SIG-M5 (cell line): ENCODE data around the gene RAPGEF2.

Experiments used
- DNase-seq: peaks from one replicate; lab custom pipeline; 2025; lab: John Stamatoyannopoulos, UW

Gene RAPGEF2

DNA sequence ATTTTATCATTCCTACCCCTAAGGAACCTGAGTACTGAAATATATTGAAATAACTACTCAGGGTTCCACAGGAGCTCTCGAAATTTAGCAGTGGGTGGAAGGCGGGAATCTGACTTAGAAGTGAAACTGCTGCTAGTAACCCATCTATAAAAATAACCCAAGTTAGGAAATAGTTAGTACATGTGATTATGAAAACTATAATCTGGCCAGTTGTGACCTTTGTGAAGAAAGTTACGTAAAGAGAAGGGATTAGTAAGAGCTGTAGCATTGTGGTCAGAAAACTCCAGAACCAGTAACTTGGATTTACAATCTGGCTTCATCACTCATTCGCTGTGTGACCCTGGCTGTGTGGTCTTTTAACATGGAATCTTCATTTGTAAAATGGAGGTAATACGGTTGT lies 175.5 kb downstream of the RAPGEF2 start:
- DNase-seq, result no peak

DNA sequence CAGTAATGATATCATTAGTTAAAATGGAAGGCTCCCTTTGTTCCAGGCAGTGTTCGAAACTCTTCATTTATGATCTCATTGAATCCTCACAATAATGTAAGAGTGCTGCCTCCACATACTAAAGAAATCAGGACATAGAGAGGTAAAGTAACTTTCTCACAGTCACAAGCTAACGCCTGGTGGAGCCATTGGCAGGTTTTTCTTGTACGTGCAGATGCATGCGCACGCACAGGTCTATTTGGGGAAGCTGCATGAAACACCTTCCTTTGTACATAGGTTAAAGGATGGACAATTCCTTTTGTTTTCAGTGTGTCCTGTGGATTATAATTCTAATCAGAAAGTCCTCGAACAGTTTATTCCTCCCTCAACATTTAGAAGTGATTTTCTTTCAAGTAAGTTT lies 176.2 kb downstream of the RAPGEF2 start:
- no peak for DNase-seq

DNA sequence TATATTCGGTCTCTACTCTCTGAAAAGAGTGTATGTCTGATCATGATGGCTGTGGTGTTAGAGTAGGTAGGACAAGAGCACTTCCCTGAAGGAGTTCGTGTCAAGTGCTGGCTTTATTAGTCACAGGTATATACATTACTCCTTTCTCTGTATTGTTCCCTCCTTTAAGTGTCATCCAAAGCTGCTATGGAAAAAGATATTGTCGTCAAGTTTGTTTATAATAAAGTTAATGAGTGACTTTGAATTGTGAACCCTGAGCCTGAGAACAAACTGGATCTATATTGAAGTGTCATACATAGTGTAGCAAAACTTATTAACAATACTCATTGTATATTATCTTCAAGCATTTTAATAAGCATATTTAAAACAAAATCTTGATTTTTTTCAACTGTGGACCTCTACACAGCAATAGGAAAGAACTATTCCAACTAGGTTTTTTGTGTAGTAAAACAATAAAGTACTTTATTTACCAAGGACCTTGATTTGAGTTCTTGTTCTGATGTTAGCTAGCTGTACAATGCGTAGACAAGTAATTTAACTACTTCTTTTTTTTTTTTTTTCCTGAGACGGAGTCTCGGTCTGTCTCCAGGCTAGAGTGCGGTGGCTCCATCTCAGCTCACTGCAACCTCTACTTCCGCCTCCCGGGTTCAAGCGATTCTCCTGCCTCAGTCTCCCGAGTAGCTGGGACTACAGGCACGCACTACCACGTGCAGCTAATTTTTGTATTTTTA lies 177.7 kb downstream of the RAPGEF2 start:
- DNase-seq, result no peak

DNA sequence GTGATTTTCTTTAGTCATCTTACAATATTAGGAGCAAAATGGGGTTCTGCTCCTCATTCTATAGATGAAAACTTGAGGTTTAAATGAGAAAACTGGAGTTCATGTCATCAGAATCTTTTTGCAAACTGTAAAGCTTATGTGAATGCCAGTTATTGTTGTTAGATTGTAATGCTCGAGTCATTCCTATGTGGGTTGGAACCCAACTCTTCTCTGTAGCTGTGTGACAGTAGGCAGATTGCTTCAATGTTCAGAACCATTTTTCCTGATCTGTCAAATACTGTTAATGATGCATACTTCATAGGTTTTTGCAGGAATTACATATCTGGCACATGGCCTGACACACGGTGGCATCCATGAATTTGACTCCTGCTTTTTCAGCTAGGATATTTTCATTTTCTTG lies 178.9 kb downstream of the RAPGEF2 start:
- DNase-seq, result no peak

DNA sequence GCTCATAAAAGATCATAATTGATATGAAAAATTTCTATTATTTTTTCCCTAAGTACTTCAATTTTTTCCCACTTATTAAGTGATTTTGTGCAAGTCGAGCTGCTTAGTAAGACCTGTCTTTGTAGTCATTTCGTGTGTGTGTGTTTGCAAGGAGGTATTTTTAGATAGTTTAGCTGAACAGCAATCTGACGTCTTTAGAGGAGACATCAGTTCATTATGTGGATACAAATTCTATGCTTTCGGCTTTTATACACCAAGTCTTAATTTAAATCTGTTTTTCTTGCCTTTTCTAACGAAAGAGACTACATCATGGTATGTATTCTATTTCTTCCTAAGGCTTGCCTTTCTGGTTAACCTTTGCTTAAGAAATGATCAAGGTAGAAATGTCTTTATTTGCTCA lies 179.4 kb downstream of the RAPGEF2 start:
- DNase-seq, result no peak

DNA sequence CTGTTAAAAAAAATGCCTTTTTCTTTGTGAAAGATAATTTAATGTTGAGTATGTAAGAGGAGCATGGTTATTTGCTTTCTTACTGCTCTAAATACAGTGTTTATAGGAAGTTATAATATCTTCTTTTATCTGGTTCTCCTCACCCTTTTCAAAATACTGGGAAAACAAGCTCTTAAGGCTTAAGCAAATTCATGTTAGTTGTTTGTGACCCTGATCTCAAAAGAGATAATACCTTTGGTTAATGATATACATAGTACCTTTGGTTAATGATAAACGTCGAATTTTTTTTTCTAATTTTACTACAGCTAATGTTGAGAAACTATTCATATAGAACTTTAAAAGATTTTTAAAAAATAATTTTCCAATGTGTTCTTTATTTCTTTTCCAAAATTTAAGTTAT lies 180.1 kb downstream of the RAPGEF2 start:
- no peak for DNase-seq

DNA sequence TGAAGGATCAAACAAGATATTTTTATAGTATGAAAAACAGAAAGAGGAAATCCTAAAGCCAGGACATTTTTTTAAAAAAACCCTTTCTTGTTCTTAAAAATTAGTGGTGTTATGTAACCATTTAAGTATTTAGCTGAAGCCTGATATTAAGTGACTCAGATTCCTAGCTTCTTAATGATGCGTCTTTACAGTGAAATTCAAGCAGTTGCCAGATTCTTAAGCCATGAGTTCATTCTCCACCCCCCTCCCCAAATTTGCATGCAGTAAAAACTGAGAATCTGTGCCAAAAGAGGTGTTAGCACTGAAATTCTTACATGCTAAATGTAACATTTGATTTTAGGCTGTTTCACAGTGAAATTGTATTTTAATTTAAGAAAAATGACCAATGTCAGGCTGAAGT lies 180.8 kb downstream of the RAPGEF2 start:
- no peak for DNase-seq

DNA sequence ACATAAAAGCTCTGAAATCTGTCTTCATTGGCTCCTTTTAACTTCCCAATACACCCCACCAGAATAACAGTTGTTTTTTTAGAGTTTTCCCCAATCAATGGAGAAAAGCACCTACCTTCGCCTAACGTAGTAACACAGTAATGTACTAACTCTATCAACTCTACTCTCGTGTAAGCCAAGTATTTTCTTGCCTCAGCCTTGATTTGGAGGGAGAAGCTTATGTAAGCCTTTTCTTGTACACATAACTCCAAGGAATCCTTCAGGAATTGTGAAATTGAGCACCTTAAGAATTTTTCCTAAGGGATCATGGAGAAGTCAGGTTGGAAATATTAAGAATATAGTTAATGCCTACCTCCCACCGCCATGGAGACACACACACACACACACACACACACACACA lies 181.2 kb downstream of the RAPGEF2 start:
- no peak for DNase-seq

DNA sequence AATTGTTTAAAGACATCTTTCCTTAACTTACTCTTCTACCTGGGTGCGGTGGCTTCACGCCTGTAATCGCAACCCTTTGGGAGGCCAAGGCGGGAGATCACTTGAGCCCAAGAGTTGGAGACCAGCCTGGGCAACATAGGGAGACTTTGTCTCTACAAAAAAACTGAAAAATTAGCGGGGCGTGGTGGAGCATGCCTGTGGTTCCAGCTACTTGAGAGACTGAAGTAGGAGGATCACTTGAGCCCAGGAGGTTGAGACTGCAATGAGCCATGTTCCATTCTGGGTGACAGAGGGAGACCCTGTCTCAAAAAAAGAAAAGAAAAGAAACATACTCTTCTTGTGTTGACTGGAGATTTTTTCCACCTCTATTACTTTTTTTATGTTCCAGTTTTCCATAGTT lies 181.9 kb downstream of the RAPGEF2 start:
- DNase-seq, result no peak

DNA sequence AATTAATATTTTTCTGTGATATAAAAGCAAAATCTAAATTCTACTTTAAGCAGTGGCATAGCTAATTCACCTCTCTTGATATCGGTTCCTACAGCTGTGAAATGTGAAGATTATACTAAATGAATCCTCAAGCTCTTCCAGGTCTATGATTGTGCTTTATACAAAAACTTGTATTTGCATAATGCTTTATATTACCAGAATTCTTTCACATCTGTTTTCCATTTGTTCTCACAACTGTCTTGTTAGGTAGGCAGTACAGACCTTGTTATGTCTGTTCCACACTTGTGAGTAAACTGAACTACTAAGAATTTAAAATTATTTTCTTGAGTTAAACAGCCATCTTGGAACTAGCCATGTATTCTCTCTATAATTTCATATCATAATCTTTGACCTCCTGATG lies 184.9 kb downstream of the RAPGEF2 start:
- DNase-seq, result no peak

DNA sequence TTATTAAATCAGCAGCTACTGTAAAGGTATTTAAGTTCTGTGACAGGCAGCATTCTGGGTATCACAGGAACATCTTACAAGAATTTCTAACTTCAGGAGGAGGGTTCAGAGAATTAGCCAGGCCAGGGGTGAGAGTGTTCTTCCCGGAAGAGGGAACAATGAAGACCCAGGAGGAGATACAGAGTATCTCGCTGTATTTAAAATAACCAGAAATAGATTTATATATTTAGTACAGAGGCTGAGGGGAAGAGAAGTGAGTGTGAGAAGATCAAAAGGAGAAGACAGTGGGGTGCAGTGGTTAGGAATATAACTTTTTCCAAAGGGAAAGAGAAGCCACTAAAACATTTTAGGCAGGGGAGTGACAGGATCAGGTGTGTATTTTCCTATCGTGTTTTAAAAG lies 186.8 kb downstream of the RAPGEF2 start:
- no peak for DNase-seq

DNA sequence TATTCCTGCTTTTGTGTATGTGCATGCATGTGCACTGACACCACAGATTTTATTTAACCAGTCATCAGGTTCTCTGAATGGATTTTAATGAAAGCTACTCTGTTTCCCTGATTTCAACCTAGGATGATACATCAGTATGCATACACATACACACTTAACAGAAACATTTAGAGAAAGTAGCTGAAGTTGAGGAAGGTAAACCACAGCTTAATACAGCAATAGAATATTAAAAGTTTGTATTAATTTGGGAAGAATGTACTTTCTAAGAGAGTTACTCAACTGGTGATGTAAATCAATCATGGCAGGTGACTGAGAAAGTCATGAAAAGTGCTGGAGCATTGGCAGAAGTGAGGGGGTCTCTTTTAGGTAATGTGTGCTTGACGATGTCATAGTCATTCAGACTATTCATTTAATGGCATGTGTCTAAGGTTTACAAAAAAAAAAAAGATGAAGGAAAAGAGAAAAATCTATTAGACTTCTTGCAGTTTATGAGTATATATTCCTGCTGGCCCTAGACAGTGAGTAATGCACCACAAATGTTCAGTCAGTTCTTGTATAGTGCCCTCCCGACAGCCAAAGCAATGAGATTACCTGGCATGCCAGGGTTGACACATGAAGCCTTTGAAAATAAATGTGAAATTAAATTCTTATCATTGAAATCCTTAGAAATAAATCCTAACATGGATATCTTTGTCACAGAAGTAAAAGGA lies 187.6 kb downstream of the RAPGEF2 start:
- DNase-seq, result no peak

DNA sequence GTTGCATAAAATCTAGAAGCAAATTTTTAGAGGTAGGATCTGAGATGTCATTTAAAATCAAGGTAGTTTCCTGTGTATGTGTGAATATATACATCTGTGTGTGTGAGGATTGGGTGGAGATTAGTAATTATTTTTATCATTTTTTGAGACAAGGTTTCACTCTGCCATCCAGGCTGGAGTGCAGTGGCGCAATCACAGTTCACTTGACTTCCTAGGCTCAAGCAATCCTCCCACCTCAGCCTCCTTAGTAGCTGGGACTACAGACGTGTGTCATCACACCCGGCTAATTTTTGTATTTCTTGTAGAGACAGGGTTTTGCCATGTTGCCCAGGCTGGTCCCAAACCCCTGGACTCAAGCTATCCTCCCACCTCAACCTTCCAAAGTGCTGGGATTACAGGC lies 188.3 kb downstream of the RAPGEF2 start:
- DNase-seq, result no peak

DNA sequence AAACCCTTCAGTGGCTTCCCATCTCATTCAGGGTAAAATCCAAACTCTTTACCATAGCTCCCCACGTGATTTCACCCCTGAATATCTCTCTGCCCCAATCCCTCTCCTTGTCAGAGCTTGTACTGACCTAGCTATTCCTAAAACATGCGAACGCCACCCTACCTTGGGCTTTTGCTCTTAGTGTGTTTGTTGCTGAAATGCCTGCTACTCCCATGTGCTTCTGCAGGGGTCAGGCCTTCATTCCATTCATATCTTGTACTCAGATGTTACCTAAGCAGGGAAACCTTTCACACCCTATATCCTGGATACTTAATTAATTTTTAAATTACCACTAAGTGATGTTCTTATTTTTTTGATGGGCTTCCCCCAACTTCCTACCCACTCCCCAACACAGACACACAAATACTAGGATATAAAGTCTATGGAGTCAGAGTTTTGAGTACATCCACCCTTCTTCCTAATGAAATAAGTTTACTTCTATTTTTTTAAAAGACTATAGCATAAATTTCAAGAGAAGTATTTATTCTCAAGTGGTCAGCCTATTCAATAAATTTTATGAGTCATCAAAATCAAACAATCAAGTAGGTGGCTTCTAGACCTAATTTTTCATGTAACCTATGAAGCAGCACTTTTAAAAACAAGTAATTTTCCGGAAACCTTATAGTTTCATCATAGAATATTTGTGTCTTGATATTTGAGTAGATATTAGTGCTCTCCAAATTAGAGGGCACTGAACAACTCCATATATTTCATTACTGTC lies 189.4 kb downstream of the RAPGEF2 start:
- no peak for DNase-seq

DNA sequence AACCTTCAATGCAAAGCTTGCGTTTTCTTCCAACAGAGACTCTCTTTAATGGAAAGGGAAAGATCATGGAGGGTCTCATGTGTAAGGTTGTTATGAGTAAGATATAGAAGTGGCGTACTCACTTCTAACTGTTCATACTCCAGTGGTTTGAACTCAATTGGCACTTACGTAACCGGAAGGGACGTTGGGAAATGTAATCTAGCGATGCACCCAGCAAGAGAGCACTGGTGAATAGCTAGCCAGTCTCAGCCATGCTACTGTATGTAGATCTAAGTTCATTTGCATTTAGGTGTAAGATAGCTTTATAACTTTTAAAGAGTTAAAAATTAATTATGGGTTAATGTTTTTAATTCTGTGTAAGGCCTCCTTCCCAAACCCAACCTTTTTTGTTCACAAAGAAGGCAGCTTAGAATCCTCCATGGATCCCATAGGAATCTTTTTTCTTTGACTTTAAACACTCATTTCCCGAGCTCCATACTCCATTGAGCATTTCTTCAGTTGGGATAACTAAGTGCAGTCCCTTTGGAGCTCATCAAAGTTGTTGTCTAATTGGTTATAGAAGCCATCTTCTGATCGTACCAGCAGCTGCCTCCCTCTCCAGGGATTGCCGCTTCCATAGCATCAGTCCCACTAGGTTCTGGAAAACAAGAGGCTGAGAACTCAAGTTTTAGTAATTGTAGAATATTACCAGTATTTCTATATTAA lies 191.1 kb downstream of the RAPGEF2 start:
- DNase-seq, result no peak

DNA sequence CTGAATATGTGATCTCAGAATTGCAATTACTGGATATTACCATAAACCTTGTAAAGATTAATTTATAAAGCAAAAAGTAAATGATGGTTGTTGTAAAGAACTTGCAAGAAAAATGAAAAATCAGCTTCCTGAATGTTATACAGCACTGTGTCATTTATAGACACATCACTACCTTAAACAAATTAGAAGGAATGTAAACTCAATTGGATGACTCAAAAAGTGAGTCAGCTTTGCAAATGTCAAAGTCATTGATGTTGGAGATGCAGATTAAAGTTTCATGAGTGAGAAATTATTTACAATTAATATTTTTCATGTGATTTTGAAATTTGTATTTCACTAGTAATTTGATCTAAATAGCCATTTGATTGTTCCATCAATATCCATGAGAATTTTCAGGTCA lies 193.2 kb downstream of the RAPGEF2 start:
- no peak for DNase-seq

DNA sequence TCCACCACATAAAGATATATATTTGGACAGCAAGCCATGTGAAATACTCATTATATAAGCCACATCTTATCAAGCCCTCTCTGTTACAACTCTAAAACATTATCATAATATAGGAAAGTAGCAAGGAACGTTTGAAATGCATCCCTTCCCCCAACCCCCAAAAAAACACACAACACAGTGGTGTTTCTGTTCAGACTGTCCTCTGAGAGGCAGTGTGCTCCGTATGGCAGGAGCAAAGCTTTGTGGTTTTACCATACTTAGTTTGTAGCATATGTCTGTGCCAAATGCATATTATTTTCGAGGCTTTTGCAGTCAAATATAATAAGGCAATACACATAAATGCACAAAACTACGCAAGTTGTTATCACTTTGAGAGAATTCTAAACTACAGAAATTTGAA lies 194.2 kb downstream of the RAPGEF2 start:
- DNase-seq, result no peak

DNA sequence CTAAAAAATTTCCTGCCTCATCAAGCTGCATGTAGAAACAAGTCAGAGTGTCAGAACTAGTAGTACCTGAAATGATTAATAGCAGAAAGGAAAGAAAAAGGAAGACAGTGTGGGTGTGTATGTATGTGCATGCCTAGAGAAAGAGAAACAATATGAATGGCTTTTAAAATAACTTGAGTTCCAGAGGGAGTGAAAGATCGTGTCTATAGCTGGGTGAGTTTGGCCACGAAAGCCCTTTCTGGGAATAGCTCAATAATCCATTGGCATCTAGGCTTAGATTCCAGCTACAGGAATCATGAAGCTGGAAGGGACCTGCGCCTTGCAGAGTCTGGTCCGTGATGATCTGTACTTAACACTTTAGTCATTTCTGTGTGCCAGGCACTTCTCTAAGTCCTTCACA lies 195.6 kb downstream of the RAPGEF2 start:
- DNase-seq, result no peak

DNA sequence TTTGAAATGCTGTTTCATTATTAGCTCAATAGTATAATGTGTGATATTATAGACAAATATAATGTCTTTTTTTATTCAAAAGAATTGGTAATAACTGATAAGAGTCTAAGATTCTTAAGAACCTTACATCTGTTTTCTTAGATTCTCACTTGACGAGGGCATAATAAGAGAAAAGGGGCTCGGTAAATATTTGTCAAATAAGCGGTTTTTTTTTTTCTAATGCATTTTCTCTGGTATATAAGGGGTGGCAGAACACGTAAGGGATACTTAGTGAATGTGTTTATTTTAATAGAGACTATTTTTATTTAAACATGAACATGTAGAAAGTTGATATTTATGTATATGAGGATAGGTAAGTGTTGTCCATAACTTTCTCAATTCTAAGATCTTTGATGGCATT lies 200.6 kb downstream of the RAPGEF2 start:
- DNase-seq, result no peak

DNA sequence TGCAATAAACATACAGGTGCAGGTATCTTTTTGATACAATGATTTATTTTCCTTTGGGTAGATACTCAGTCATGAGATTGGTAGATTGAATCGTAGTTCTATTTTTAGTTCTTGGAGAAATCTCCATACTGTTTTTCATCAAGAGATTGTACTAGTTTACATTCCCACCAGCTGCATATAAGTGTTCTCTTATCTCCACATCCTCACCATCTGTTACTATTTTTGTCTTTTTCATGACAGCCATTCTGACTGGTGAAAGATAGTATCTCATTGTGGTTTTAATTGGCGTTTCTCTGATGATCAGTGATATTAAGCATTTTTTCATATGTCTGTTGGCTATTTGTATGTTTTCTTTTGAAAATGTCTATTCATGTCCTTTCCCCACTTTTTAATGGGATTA lies 202.2 kb downstream of the RAPGEF2 start:
- DNase-seq, result no peak

DNA sequence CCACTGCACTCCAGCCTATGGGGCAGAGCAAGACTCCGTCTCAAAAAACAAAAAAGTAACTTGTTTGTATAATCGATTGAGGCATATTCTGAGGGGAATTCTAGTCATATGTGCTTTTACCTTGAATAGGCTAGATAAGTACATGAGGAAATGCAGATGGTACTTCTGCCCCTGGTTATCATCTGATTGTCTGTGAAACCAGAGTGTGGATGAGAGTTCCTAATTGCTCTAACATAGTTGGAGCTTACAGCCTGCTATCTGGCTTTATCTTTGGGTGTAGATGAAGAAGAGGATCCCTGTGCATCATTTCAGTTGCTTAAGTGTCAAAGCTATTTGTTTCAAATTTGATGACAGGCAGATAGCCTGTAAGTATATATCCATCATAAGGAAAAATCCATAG lies 205.1 kb downstream of the RAPGEF2 start:
- DNase-seq, result no peak

DNA sequence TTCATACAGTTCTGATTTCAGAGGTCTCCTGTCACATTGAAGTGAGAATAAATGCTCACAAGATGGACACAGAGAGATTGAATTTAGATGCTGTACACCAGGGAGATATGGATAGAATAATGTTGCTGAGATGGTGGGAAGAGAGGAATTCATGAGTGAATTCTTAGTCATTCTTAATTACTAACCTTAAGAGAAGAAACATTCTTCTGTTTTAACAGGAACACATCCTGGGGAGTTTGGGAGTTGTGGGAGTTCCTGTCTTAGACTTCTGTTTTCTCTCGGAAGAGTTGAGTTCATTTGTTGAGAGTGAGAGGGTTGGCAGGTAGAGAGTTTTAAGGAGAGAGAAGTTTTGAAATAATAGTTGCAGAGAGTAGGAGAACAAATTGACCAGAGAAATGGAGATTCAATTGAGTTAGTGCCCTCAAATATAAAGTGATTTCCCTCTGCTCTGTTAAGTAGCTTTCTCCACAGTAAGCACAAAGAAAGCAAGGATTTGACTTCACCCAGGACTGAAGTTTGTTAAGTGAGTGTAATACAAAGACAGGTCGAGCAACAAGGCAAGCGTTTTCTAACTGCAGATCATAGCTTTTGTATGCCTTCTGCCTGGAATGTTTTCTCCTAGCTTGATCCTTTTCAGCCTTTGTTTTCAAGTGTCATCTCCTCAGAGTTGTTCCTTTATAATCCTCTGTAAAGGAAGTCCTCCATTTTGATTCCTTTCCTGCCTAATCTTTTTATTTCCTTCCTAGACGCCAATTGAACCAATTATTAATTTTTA lies 205.9 kb downstream of the RAPGEF2 start:
- DNase-seq, result no peak
